Measurements from ENCODE around the gene OR51A2. TPM values are rescaled to one million over a fixed set of nuclear protein-coding genes. Genes with fewer than 3 reads are reported as not detected.

The OR51A2 gene
- total and polyA plus RNA-seq, 3 donors from 2014 or later: not detected

- DNase-seq: no peak
- Histone ChIP-seq H3K27ac (no peak overlapping the region), H3K9me3 (no peaks in the 10 kb centered on the region), H3K36me3 (ENCODE audit: low read depth, missing control alignments) (no peaks in the 10 kb centered on the region), H3K27me3 (no peaks in the 10 kb centered on the region), H3K4me3 (no peak overlapping the region), H3K4me1 (no peaks in the 10 kb centered on the region)
- TF ChIP-seq, protein P1, sequence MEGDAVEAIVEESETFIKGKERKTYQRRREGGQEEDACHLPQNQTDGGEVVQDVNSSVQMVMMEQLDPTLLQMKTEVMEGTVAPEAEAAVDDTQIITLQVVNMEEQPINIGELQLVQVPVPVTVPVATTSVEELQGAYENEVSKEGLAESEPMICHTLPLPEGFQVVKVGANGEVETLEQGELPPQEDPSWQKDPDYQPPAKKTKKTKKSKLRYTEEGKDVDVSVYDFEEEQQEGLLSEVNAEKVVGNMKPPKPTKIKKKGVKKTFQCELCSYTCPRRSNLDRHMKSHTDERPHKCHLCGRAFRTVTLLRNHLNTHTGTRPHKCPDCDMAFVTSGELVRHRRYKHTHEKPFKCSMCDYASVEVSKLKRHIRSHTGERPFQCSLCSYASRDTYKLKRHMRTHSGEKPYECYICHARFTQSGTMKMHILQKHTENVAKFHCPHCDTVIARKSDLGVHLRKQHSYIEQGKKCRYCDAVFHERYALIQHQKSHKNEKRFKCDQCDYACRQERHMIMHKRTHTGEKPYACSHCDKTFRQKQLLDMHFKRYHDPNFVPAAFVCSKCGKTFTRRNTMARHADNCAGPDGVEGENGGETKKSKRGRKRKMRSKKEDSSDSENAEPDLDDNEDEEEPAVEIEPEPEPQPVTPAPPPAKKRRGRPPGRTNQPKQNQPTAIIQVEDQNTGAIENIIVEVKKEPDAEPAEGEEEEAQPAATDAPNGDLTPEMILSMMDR (IDR thresholded peaks at IDR 0.05): no peak
- no peak for TF ChIP-seq POLR2A (IDR thresholded peaks at IDR 0.05)
- intact Hi-C loops (cut with DNase I; ENCODE audit: low total_unique reads): no loop called here
Observed at GRCh38 chr11:4916581-4916980, 38.9 kb downstream of the OR51A2 start.

Other genes starting within 250 kb of the OR51A2 start
- gene OR51F1, start 185.8 kb downstream of the OR51A2 start, total RNA-seq: not detected
- not detected for gene OR51F1, start 185.8 kb downstream of the OR51A2 start, polyA plus RNA-seq (ENCODE audit: insufficient read depth, low read depth, low replicate concordance)
- gene OR52R1, start 151.3 kb downstream of the OR51A2 start, total RNA-seq: not detected
- gene OR52R1, start 151.3 kb downstream of the OR51A2 start, polyA plus RNA-seq (ENCODE audit: insufficient read depth, low read depth, low replicate concordance): not detected
- not detected for gene OR51F2, start 134.4 kb downstream of the OR51A2 start, total RNA-seq
- gene OR51F2, start 134.4 kb downstream of the OR51A2 start, polyA plus RNA-seq (ENCODE audit: insufficient read depth, low read depth, low replicate concordance): not detected
- under 1 TPM in 1 of 2 donors, not detected in 1; 0.31 TPM for gene OR51S1, start 106.5 kb downstream of the OR51A2 start, total RNA-seq
- gene OR51S1, start 106.5 kb downstream of the OR51A2 start, polyA plus RNA-seq (ENCODE audit: insufficient read depth, low read depth, low replicate concordance): not detected
- gene OR51T1, start 73.8 kb downstream of the OR51A2 start, total RNA-seq: not detected
- gene OR51T1, start 73.8 kb downstream of the OR51A2 start, polyA plus RNA-seq (ENCODE audit: insufficient read depth, low read depth, low replicate concordance): not detected
- under 1 TPM; 0.24 to 0.62 TPM for gene OR51A7, start 51.9 kb downstream of the OR51A2 start, total RNA-seq
- gene OR51A7, start 51.9 kb downstream of the OR51A2 start, polyA plus RNA-seq (ENCODE audit: insufficient read depth, low read depth, low replicate concordance): not detected
- gene OR51G2, start 36.4 kb downstream of the OR51A2 start, total RNA-seq: not detected
- not detected for gene OR51G2, start 36.4 kb downstream of the OR51A2 start, polyA plus RNA-seq (ENCODE audit: insufficient read depth, low read depth, low replicate concordance)
- not detected for gene OR51G1, start 31.4 kb downstream of the OR51A2 start, total RNA-seq
- not detected for gene OR51G1, start 31.4 kb downstream of the OR51A2 start, polyA plus RNA-seq (ENCODE audit: insufficient read depth, low read depth, low replicate concordance)
- gene OR51A4, start 8.1 kb downstream of the OR51A2 start, total RNA-seq: not detected
- not detected for gene OR51A4, start 8.1 kb downstream of the OR51A2 start, polyA plus RNA-seq (ENCODE audit: insufficient read depth, low read depth, low replicate concordance)
- gene OR51L1, start 39.1 kb upstream of the OR51A2 start, total RNA-seq: not detected
- gene OR51L1, start 39.1 kb upstream of the OR51A2 start, polyA plus RNA-seq (ENCODE audit: insufficient read depth, low read depth, low replicate concordance): not detected
- gene OR52J3, start 90.8 kb upstream of the OR51A2 start, total RNA-seq: not detected
- gene OR52J3, start 90.8 kb upstream of the OR51A2 start, polyA plus RNA-seq (ENCODE audit: insufficient read depth, low read depth, low replicate concordance): not detected
- under 1 TPM in 1 of 2 donors, not detected in 1; 0.37 TPM for gene OR52E2, start 103.9 kb upstream of the OR51A2 start, total RNA-seq
- not detected for gene OR52E2, start 103.9 kb upstream of the OR51A2 start, polyA plus RNA-seq (ENCODE audit: insufficient read depth, low read depth, low replicate concordance)
- gene OR52E1, start 113.9 kb upstream of the OR51A2 start, total RNA-seq: not detected
- not detected for gene OR52E1, start 113.9 kb upstream of the OR51A2 start, polyA plus RNA-seq (ENCODE audit: insufficient read depth, low read depth, low replicate concordance)
- under 1 TPM; 0.37 to 0.55 TPM for gene OR52A5, start 182.6 kb upstream of the OR51A2 start, total RNA-seq
- gene OR52A5, start 182.6 kb upstream of the OR51A2 start, polyA plus RNA-seq (ENCODE audit: insufficient read depth, low read depth, low replicate concordance): not detected
- gene OR52A1, start 199.0 kb upstream of the OR51A2 start, total RNA-seq: under 1 TPM; 0.19 to 0.47 TPM
- gene OR52A1, start 199.0 kb upstream of the OR51A2 start, polyA plus RNA-seq (ENCODE audit: insufficient read depth, low read depth, low replicate concordance): not detected
- gene OR51V1, start 245.0 kb upstream of the OR51A2 start, total RNA-seq: not detected
- not detected for gene OR51V1, start 245.0 kb upstream of the OR51A2 start, polyA plus RNA-seq (ENCODE audit: insufficient read depth, low read depth, low replicate concordance)